Measurements from ENCODE around the gene SPARC. TPM values are rescaled to one million over a fixed set of nuclear protein-coding genes. Genes with fewer than 3 reads are reported as not detected.

SPARC gene
- total RNA-seq, 4 donors from 2014 or later, result 341 to 2,293 (median 751) TPM

- Histone ChIP-seq H3K9me3 (no peaks in the 10 kb centered on the region), H3K4me3 (no peak overlapping the region), H3K27me3 (no peaks in the 10 kb centered on the region), H3K27ac (no peak overlapping the region), H3K36me3 (no peaks in the 10 kb centered on the region), H3K4me1 (no peaks in the 10 kb centered on the region)
- DNase-seq, result no peak
- intact Hi-C loops (cut with DNase I; ENCODE audit: low total_unique reads), result no loop called here
- no peak for TF ChIP-seq POLR2A (IDR thresholded peaks at IDR 0.05)
- no peak for TF ChIP-seq CTCF (IDR thresholded peaks at IDR 0.05)
Observed at GRCh38 chr5:151709109-151709735, 22.5 kb upstream of the SPARC start.

DNA sequence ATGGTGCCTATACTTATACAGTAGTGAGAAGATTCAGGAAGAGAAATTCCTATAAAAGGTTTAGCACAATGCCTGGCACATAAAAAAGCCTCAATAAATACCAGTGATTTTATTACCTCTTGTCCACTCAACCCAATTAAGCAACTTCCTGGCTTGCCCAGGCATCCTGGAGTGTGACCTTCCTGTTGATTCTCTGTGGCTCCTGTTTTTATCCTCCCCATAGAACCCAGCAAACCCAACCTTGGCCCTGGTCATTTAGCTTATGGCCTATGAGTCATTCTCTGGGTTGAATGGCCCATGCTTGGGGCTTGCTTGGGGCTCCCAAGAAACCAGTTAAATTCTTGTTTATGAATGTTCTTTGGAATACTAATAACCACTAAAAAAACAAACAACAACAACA, 21.4 kb upstream of the SPARC start:
- peak overlapping the region in 1 of 2 donors; percentile 47 for H3K27ac ChIP-seq
- no peak for TF ChIP-seq POLR2A (IDR thresholded peaks at IDR 0.05)
- TF ChIP-seq CTCF (IDR thresholded peaks at IDR 0.05), result no peak
- H3K4me1 ChIP-seq, result no peaks in the 10 kb centered on the region
- intact Hi-C loops (cut with DNase I; ENCODE audit: low total_unique reads), result no loop called here
- H3K36me3 ChIP-seq, result no peaks in the 10 kb centered on the region
- DNase-seq, result no peak
- no peaks in the 10 kb centered on the region for H3K27me3 ChIP-seq
- no peaks in the 10 kb centered on the region for H3K9me3 ChIP-seq
- H3K4me3 ChIP-seq, result no peak overlapping the region

- TF ChIP-seq CTCF (IDR thresholded peaks at IDR 0.05) (no peak), POLR2A (IDR thresholded peaks at IDR 0.05) (no peak)
- Histone ChIP-seq H3K9me3 (no peaks in the 10 kb centered on the region), H3K27me3 (no peaks in the 10 kb centered on the region), H3K4me1 (no peaks in the 10 kb centered on the region), H3K27ac (peak overlapping the region; percentile 35 to 47), H3K36me3 (no peaks in the 10 kb centered on the region), H3K4me3 (no peak overlapping the region)
- DNase-seq, result no peak
- intact Hi-C loops (cut with DNase I; ENCODE audit: low total_unique reads), result no loop called here
Observed at GRCh38 chr5:151707567-151707966, 20.9 kb upstream of the SPARC start.

- no peaks in the 10 kb centered on the region for H3K4me1 ChIP-seq
- peak overlapping the region in 1 of 2 donors; percentile 47 for H3K27ac ChIP-seq
- no peak overlapping the region for H3K4me3 ChIP-seq
- intact Hi-C loops (cut with DNase I; ENCODE audit: low total_unique reads), result no loop called here
- DNase-seq, result no peak
- TF ChIP-seq POLR2A (IDR thresholded peaks at IDR 0.05), result no peak
- no peak for TF ChIP-seq CTCF (IDR thresholded peaks at IDR 0.05)
- H3K36me3 ChIP-seq, result no peaks in the 10 kb centered on the region
- H3K27me3 ChIP-seq, result no peaks in the 10 kb centered on the region
- H3K9me3 ChIP-seq, result no peaks in the 10 kb centered on the region
Observed at GRCh38 chr5:151706906-151707305, 20.2 kb upstream of the SPARC start.

DNA sequence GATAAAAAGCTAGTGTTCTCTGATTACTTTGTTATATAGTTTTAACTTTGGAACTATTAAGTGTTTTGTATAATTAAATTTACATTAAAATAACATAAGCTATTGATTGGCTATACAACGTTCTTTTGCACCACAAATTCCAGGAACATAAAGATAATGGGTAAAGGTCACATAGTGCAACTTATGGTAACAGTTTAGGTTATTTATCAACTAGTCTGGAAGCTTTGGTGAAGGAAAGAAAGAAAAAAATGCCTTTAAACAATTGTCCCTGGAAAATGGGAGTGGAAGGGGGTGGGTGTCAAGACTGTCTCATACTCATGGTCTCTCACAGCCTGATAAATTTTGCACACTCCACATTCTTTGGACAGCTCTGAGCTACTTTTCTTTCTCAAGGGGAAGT, 17.1 kb upstream of the SPARC start:
- intact Hi-C loops (cut with DNase I; ENCODE audit: low total_unique reads), result no loop called here
- Histone ChIP-seq H3K27ac (no peak overlapping the region), H3K36me3 (no peaks in the 10 kb centered on the region), H3K27me3 (no peaks in the 10 kb centered on the region), H3K9me3 (no peaks in the 10 kb centered on the region), H3K4me3 (no peak overlapping the region), H3K4me1 (peaks cover 0 to 3% of the 10 kb centered on the region in 2 donors)
- TF ChIP-seq CTCF (IDR thresholded peaks at IDR 0.05), result no peak
- TF ChIP-seq POLR2A (IDR thresholded peaks at IDR 0.05), result no peak
- DNase-seq, result no peak

Measured in uterus (tissue), 4 donors.